HT1080 (cell line): ENCODE data around the gene MCF2L. TPM values are rescaled to one million over a fixed set of nuclear protein-coding genes. Genes with fewer than 3 reads are reported as not detected.

Experiments used
- DNase-seq: peaks from one replicate; pipeline ENCODE4 v3.0.0-alpha.2; 2015; ENCODE audit warnings: low read depth
- total RNA-seq: library from RNA; depleted of rRNA; stranded (reverse); fragments of >200 nt; shearing (Covaris generic); gene quantifications from 2 replicates; pipeline ENCODE4 v1.2.3, GENCODE V29; 2014; rRNA removed

The MCF2L gene
- total RNA-seq, 1 experiment from 2014 or later: 0.53 TPM

- no peak for DNase-seq
Observed at GRCh38 chr13:113143466-113144254, 174.6 kb downstream of the MCF2L start.

DNA sequence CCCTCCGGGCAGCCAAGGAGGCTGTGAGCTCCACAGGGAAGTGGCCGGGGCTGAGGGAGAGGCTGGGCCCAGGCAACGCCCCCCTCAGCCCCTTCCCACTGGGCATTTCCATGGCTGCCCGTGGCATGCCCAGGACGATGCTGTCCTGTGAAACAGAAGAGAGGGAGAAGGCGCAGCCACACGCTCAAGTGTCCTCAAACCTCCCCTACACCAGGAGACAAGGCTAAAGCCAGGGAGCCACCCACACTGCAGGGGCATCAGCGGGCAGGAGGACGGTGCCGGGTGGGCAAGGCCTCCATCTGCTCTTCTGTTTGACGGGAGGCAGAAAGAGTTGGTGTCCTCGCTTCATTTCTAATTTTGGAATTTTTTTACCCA is 175.2 kb downstream of the MCF2L start:
- no peak for DNase-seq

DNA sequence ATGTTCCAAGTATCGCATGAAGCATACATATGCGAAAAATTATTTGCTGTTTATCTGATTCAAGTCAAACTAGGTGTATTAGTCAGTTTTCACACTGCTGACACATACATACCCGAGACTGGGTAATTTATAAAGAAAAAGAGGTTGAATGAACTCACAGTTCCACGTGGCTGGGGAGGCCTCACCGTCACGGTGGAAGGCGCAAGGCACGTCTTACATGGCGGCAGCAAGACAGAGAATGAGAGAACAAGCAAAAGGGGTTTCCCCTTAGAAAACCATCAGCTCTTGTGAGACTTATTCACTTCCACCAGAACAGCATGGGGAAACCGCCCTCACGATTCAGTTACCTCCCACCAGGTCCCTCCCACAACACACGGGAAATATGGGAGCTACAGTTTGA is 176.5 kb downstream of the MCF2L start:
- DNase-seq: no peak

GRCh38 chr13:113145911-113146598 is 177.0 kb downstream of the MCF2L start:
- DNase-seq: no peak

GRCh38 chr13:113146750-113147149 is 177.7 kb downstream of the MCF2L start:
- DNase-seq: no peak

- no peak for DNase-seq
Observed at GRCh38 chr13:113147206-113147605, 178.2 kb downstream of the MCF2L start.

DNA sequence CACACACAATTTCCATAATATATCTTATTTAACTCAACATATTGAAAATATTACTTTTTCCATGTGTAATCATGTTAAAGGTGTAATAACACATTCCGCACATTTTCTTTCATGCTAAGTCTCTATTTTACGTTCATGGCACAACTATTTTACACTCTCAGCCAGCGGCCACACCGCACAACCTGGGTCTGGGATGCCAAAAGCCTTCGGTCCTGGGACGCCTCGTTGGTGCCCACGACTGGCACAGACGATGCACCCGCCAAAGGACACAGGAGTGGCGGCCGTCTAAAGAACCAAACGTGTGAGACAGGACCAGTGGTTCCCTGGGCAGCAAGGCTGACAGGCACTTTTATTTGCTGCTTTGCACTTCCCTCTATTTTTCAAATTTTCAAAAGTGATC is 179.4 kb downstream of the MCF2L start:
- DNase-seq: no peak

GRCh38 chr13:113148940-113149503 is 180.0 kb downstream of the MCF2L start:
- no peak for DNase-seq

Other genes starting within 250 kb of the MCF2L start
- 0.10 TPM in 1 of 2 replicates, not detected in the other for gene F7, start 136.6 kb downstream of the MCF2L start, total RNA-seq
- not detected in 2 replicates for gene F10, start 153.6 kb downstream of the MCF2L start, total RNA-seq
- not detected in 2 replicates for gene PROZ, start 189.4 kb downstream of the MCF2L start, total RNA-seq
- gene PCID2, start 239.5 kb downstream of the MCF2L start, total RNA-seq: 113 and 114 TPM in 2 replicates
- 159 and 192 TPM in 2 replicates for gene CUL4A, start 240.4 kb downstream of the MCF2L start, total RNA-seq